ENCODE measurements around the gene DKKL1.

GRCh38 chr19:49413348-49413747 is 49.7 kb downstream of the DKKL1 start:
- TF ChIP-seq CTCF (optimal IDR thresholded peaks at IDR 0.05 in 1 of 3, IDR thresholded peaks at IDR 0.05 in 1 of 3, conservative IDR thresholded peaks at IDR 0.05 in 1 of 3; ENCODE audit: extremely low read depth in 1 of 3, insufficient read depth in 2 of 3, low read length in 3 of 3) (no peak), EZH2 (IDR thresholded peaks at IDR 0.05; ENCODE audit: low read length) (no peak)

All from keratinocyte (primary cell).